AG04449 (cell line): ENCODE data around the gene ATP7A.
A peak's percentile ranks its signal among the peaks of the same experiment; 100 is the strongest.

ENCODE experiments used
- CTCF ChIA-PET: fragments of 350-600 bp; formaldehyde crosslinking; extraction: SDS; loops from one replicate; lab custom pipeline; 2021; ENCODE audit warnings: antibody characterized with exemption; lab: Yijun Ruan, JAX
- POLR2A ChIA-PET: fragments of 400-600, 350-600 bp; formaldehyde crosslinking; extraction: SDS; loops from one replicate; lab custom pipeline; 2020; ENCODE audit warnings: antibody characterized with exemption, inconsistent platforms; lab: Yijun Ruan, JAX
- DNase-seq: peaks from one replicate; pipeline ENCODE4 v3.0.0-alpha.2; 2010; ENCODE audit warnings: low read depth, low spot score
- H3K4me3 ChIP-seq: 2 replicates; pipeline ENCODE4 v1.5.1; 2011; ENCODE audit warnings: low read depth, mild to moderate bottlenecking, control low read depth, low read length
- CTCF ChIP-seq: IDR thresholded peaks from one replicate; pipeline ENCODE4 v1.5.1; 2011; ENCODE audit warnings: mild to moderate bottlenecking, moderate library complexity, low read length, control low read depth, inconsistent platforms; ENCODE audit not compliant: insufficient read depth; ENCODE audit errors: missing control alignments

ATP7A gene

GRCh38 chrX:78011846-78012245, 101.4 kb downstream of the ATP7A start:
- H3K4me3 ChIP-seq, result no peak overlapping the region
- CTCF ChIA-PET, result interaction anchor here (1.8 kb wide), 1 partner anchor 13 kb away, joined by 7 read pairs; no protein-coding TSS in a partner anchor
- POLR2A ChIA-PET, result no interaction called here
- no peak for TF ChIP-seq CTCF
- no peak for DNase-seq

- no peak for DNase-seq
- CTCF ChIA-PET, result no interaction called here
- POLR2A ChIA-PET, result no interaction called here
- TF ChIP-seq CTCF, result no peak
- no peak overlapping the region for H3K4me3 ChIP-seq
These were observed 109.3 kb downstream of the ATP7A start for GRCh38 chrX:78019586-78020483.

GRCh38 chrX:78024349-78025059, 114.0 kb downstream of the ATP7A start:
- DNase-seq, result no peak
- peak; percentile 18 for TF ChIP-seq CTCF
- POLR2A ChIA-PET, result no interaction called here
- CTCF ChIA-PET, result interaction anchor here (0.6 to 2.9 kb wide), 17 partner anchors 9 to 429 kb away, joined by 3 to 14 read pairs (median 4); partner anchors contain the start of genes ATP7A and COX7B
- no peak overlapping the region for H3K4me3 ChIP-seq

- CTCF ChIA-PET, result no interaction called here
- POLR2A ChIA-PET, result no interaction called here
- TF ChIP-seq CTCF, result no peak
- H3K4me3 ChIP-seq, result no peak overlapping the region
- DNase-seq, result no peak
These were observed 117.3 kb downstream of the ATP7A start for GRCh38 chrX:78027798-78028197.

- no peak for DNase-seq
- H3K4me3 ChIP-seq, result no peak overlapping the region
- CTCF ChIA-PET, result interaction anchor here (0.7 to 2.5 kb wide), 8 partner anchors 14 to 1751 kb away, joined by 3 to 13 read pairs (median 4); partner anchors contain the start of gene COX7B
- peak; percentile 27 for TF ChIP-seq CTCF
- POLR2A ChIA-PET, result no interaction called here
These were observed 119.2 kb downstream of the ATP7A start for GRCh38 chrX:78029663-78030062.

GRCh38 chrX:78035061-78035460, 124.6 kb downstream of the ATP7A start:
- no peak overlapping the region for H3K4me3 ChIP-seq
- ChIA-PET POLR2A (no interaction called here), CTCF (interaction anchor here (0.6 to 1.3 kb wide), 2 partner anchors 10 to 11 kb away, joined by 3 to 4 read pairs; no protein-coding TSS in a partner anchor)
- no peak for TF ChIP-seq CTCF
- DNase-seq, result no peak
